HepG2 (cell line): ENCODE measurements around the gene B4GALT3. TPM values are rescaled to one million over a fixed set of nuclear protein-coding genes. Genes with fewer than 3 reads are reported as not detected.

Source experiments
- ATAC-seq: fragments of 200-7000 bp; cut with Tn5 transposase; 3 replicates; pipeline ENCODE4 v1.9.1; 2020; ENCODE audit warnings: mild to moderate bottlenecking, moderate library complexity
- BruUV-seq: library from RNA; stranded (reverse); fragments of 400-500 nt; replicated peaks from 2 replicates; lab custom pipeline; 2021; lab: Mats Ljungman, UMichigan
- CTCF ChIA-PET: fragments of 300-600 bp; formaldehyde crosslinking; extraction: SDS; loops from one replicate; lab custom pipeline; 2021; ENCODE audit warnings: low total read pairs, inconsistent platforms, low intra/inter-chr PET ratio; lab: Yijun Ruan, JAX
- POLR2A ChIA-PET: fragments of 350-600 bp; sonication (Branson Sonifier 250); formaldehyde crosslinking; loops from one replicate; lab custom pipeline; 2020; ENCODE audit warnings: antibody characterized with exemption, inconsistent platforms; lab: Yijun Ruan, JAX
- DNase-seq: peaks from one replicate; pipeline ENCODE4 v3.0.0-alpha.2; 2015; ENCODE audit warnings: low spot score
- FAIRE-seq: peaks from 3 replicates; lab custom pipeline; 2011; peaks lifted over from hg19 to GRCh38; lab: Jason Lieb, UNC
- H2AFZ ChIP-seq: one replicate; pipeline ENCODE4 v1.6.1; 2011; ENCODE audit warnings: low read length, inconsistent platforms
- H3K27ac ChIP-seq: fragments of 300-600 bp; 3 replicates; pipeline ENCODE4 v1.8.0; 2011; ENCODE audit warnings: mixed run types, mild to moderate bottlenecking, mixed read lengths, low read length, inconsistent platforms; ENCODE audit not compliant: insufficient read depth; ENCODE audit errors: extremely low read length
- H3K27me3 ChIP-seq, 2 experiments: fragments of 200-600 bp in 1 of 2; 2 replicates in 1 of 2; 3 replicates in 1 of 2; pipeline versions ENCODE4 v1.6.0 to v1.8.0; 2011; ENCODE audit warnings: low read length in 2 of 2, mild to moderate bottlenecking in 2 of 2, moderate library complexity in 2 of 2, inconsistent platforms in 1 of 2; ENCODE audit not compliant: insufficient read depth in 2 of 2, control insufficient read depth in 1 of 2
- H3K36me3 ChIP-seq, 2 experiments: fragments of 200-600 bp in 1 of 2; replicated peaks in 1 of 2; 2 replicates in 1 of 2; 3 replicates in 1 of 2; pipeline versions ENCODE4 v1.5.1 to v1.8.0; 2011; ENCODE audit warnings: low read length in 2 of 2, inconsistent platforms in 1 of 2; ENCODE audit not compliant: insufficient read depth in 2 of 2, control insufficient read depth in 1 of 2
- H3K4me1 ChIP-seq: 2 replicates; pipeline ENCODE4 v1.5.1; 2012; ENCODE audit warnings: low read length, inconsistent platforms; ENCODE audit not compliant: insufficient read depth
- H3K4me2 ChIP-seq: 2 replicates; pipeline ENCODE4 v1.6.0; 2011; ENCODE audit warnings: low read depth, low read length, inconsistent platforms
- H3K4me3 ChIP-seq, 3 experiments: fragments of 200-600 bp in 1 of 3; sonication (generic), shearing (Covaris generic) in 1 of 3; replicated peaks in 1 of 3; 2 replicates each; pipeline ENCODE4 v1.5.1; 2011 to 2016; ENCODE audit warnings: low read length in 3 of 3, inconsistent platforms in 2 of 3, low read depth in 2 of 3, mild to moderate bottlenecking in 2 of 3, control low read depth in 1 of 3, mixed read lengths in 1 of 3; ENCODE audit not compliant: insufficient read depth in 1 of 3
- H3K79me2 ChIP-seq: one replicate; pipeline ENCODE4 v1.6.1; 2011; ENCODE audit warnings: low read length, inconsistent platforms; ENCODE audit not compliant: insufficient read depth
- H3K9ac ChIP-seq: 2 replicates; pipeline ENCODE4 v1.6.0; 2011; ENCODE audit warnings: mild to moderate bottlenecking, low read depth, low read length, inconsistent platforms; ENCODE audit not compliant: insufficient read depth
- H3K9me3 ChIP-seq: 2 replicates; pipeline ENCODE4 v1.5.1; 2012; ENCODE audit warnings: mild to moderate bottlenecking, low read length
- H4K20me1 ChIP-seq: 2 replicates; pipeline ENCODE4 v1.6.0; 2011; ENCODE audit warnings: inconsistent platforms, mild to moderate bottlenecking, low read length, moderate library complexity; ENCODE audit not compliant: insufficient read depth
- BCL6 ChIP-seq: IDR thresholded peaks from 2 replicates; pipeline ENCODE4 v1.6.1; 2016; ENCODE audit warnings: missing genetic modification reagents, missing compliant biosample characterization
- CENPT ChIP-seq: sonication (generic); formaldehyde crosslinking; IDR thresholded peaks from 2 replicates; pipeline ENCODE4 v1.8.0; 2022; ENCODE audit warnings: low read depth, mild to moderate bottlenecking, moderate library complexity, missing genetic modification reagents
- CHD4 ChIP-seq: fragments of 200-600 bp; sonication (generic); IDR thresholded peaks from 2 replicates; pipeline ENCODE4 v1.7.0; 2017; ENCODE audit warnings: mild to moderate bottlenecking, low read length, borderline replicate concordance
- ERF ChIP-seq: IDR thresholded peaks from 2 replicates; pipeline ENCODE4 v1.6.1; 2018; ENCODE audit warnings: missing biosample characterization, missing genetic modification reagents
- KAT7 ChIP-seq: IDR thresholded peaks from 2 replicates; pipeline ENCODE4 v1.6.1; 2018; ENCODE audit warnings: borderline replicate concordance, missing compliant biosample characterization
- MTF1 ChIP-seq: sonication (generic); formaldehyde crosslinking; IDR thresholded peaks from 2 replicates; pipeline ENCODE4 v1.5.0; 2020; ENCODE audit warnings: missing genetic modification reagents
- RFXANK ChIP-seq: IDR thresholded peaks from 2 replicates; pipeline ENCODE4 v1.6.1; 2016
- SALL1 ChIP-seq: sonication (generic); formaldehyde crosslinking; IDR thresholded peaks from 2 replicates; pipeline ENCODE4 v1.8.0; 2022; ENCODE audit warnings: mild to moderate bottlenecking, missing genetic modification reagents
- SP5 ChIP-seq: IDR thresholded peaks from 2 replicates; pipeline ENCODE4 v1.6.1; 2016; ENCODE audit warnings: low read depth, borderline replicate concordance
- SRY ChIP-seq: sonication (generic); formaldehyde crosslinking; IDR thresholded peaks from 2 replicates; pipeline ENCODE4 v1.8.0; 2022; ENCODE audit warnings: mild to moderate bottlenecking, missing genetic modification reagents
- TBX2 ChIP-seq: sonication (generic); formaldehyde crosslinking; IDR thresholded peaks from 2 replicates; pipeline ENCODE4 v1.5.0; 2020; ENCODE audit warnings: missing genetic modification reagents, mild to moderate bottlenecking, borderline replicate concordance
- ZNF138 ChIP-seq: sonication (generic); formaldehyde crosslinking; IDR thresholded peaks from 2 replicates; pipeline ENCODE4 v1.5.0; 2020; ENCODE audit warnings: mild to moderate bottlenecking, low read depth, missing genetic modification reagents
- ZNF496 ChIP-seq: sonication (generic); formaldehyde crosslinking; IDR thresholded peaks from 2 replicates; pipeline ENCODE4 v1.8.1; 2023; ENCODE audit warnings: mild to moderate bottlenecking, moderate library complexity, missing genetic modification reagents; ENCODE audit not compliant: insufficient replicate concordance
- ZNF574 ChIP-seq: sonication (generic); formaldehyde crosslinking; IDR thresholded peaks from 2 replicates; pipeline ENCODE4 v1.4.0; 2020; ENCODE audit warnings: missing genetic modification reagents
- ZNF580 ChIP-seq: IDR thresholded peaks from 2 replicates; pipeline ENCODE4 v1.6.1; 2016; ENCODE audit warnings: low read depth, borderline replicate concordance
- ZNF614 ChIP-seq: IDR thresholded peaks from 2 replicates; pipeline ENCODE4 v1.6.1; 2018; ENCODE audit warnings: missing biosample characterization, missing genetic modification reagents, inconsistent platforms, borderline replicate concordance
- ZNF670 ChIP-seq: sonication (generic); formaldehyde crosslinking; IDR thresholded peaks from 2 replicates; pipeline ENCODE4 v1.8.0; 2022; ENCODE audit warnings: mild to moderate bottlenecking, missing genetic modification reagents, borderline replicate concordance
- ZNF800 ChIP-seq: sonication (generic); formaldehyde crosslinking; IDR thresholded peaks from 2 replicates; pipeline ENCODE4 v1.4.0; 2020; ENCODE audit warnings: missing genetic modification reagents
- WGBS: methylation state at CpG from one replicate; pipeline ENCODE4 v1.1.6; 2017; ENCODE audit warnings: low lambda C conversion rate; 5-methylcytosine and 5-hydroxymethylcytosine counted together
- in situ Hi-C: cut with HindIII; loops from 2 replicates; pipeline ENCODE4 v1.10.0; 2017; ENCODE audit warnings: low pct_unique_long_range_greater_than_20kb; ENCODE audit not compliant: extremely low pct_ligation_motif_present
- intact Hi-C: fragments of 100-400 bp; cut with micrococcal nuclease; formaldehyde crosslinking; loops from one replicate; pipeline ENCODE4 v1.10.0; 2022; ENCODE audit not compliant: unreplicated experiment
- polyA plus RNA-seq, 8 experiments: library from polyadenylated mRNA; depleted of rRNA in 3 of 8; stranded (reverse) in 7 of 8; unstranded in 1 of 8; fragments of >200 nt; fragmentation: Illumina TruSeq in 4 of 8; extraction: Trizol in 4 of 8; gene quantifications; 2 replicates each; pipeline versions ENCODE4 v1.2.1 to v1.2.3, GENCODE V29; 2011 to 2016; ENCODE audit warnings: low read depth in 4 of 8, missing spikeins in 1 of 8, mixed read lengths in 1 of 8; ENCODE audit not compliant: insufficient read depth in 1 of 8
- total RNA-seq, 5 experiments: library from RNA; depleted of rRNA; stranded (reverse); fragments of >200 nt; fragmentation: Illumina TruSeq; extraction: Trizol; gene quantifications; 2 replicates each; pipeline ENCODE4 v1.2.3, GENCODE V29; 2016; ENCODE audit warnings: low read depth in 1 of 5
- TF ChIP-seq, protein P1 (sequence below): sonication (generic); formaldehyde crosslinking; conservative IDR thresholded peaks from 2 replicates; pipeline ENCODE4 v1.8.1; 2023; ENCODE audit warnings: missing genetic modification reagents

B4GALT3 gene
- total and polyA plus RNA-seq, 2 of the 13 experiments (the other 11 are each of a cell fraction or from before 2014, with no cell fraction given), result 35.6 to 40.4 TPM

- no peaks in the 10 kb centered on the region for H3K9me3 ChIP-seq
- DNase-seq, result peak; percentile 55
- FAIRE-seq, result no peak
- intact Hi-C loops, result loop anchor here (1.0 to 5.0 kb wide), 3 partner anchors 22 to 87 kb away; partner anchors contain the start of genes NDUFS2 and SDHC
- peaks cover 11% of the 10 kb centered on the region for H4K20me1 ChIP-seq
- ChIA-PET CTCF (interaction anchor here (2.0 to 3.7 kb wide), 2 partner anchors 16 to 66 kb away, joined by 22 to 36 read pairs; no protein-coding TSS in a partner anchor), POLR2A (interaction anchor here (0.7 to 12.5 kb wide), 23 partner anchors 9 to 204 kb away, joined by 3 to 357 read pairs (median 6); partner anchors contain the start of genes ADAMTS4, CFAP126, DEDD and F11R)
- peak overlapping the region; percentile 38 to 81 (median 54) for H3K4me3 ChIP-seq
- H3K4me2 ChIP-seq, result peak overlapping the region; percentile 80
- 3% methylated on average over 7 of the region's 7 CpGs for WGBS
- no TSS peak for BruUV-seq
- peaks cover 32% of the 10 kb centered on the region for H3K79me2 ChIP-seq
- H3K9ac ChIP-seq, result peak overlapping the region; percentile 96
- no peaks in the 10 kb centered on the region; a peak in 1 of 5 replicates for H3K27me3 ChIP-seq
- no peak overlapping the region for H2AFZ ChIP-seq
- in situ Hi-C loops, result loop anchor here (5.0 to 10.0 kb wide), 2 partner anchors 67 to 160 kb away; no protein-coding TSS in a partner anchor
- peaks cover 62% of the 10 kb centered on the region for H3K4me1 ChIP-seq
- ATAC-seq, result peak; percentile 3
- H3K36me3 ChIP-seq, result peaks cover 13 to 39% of the 10 kb centered on the region in 2 experiments
- H3K27ac ChIP-seq, result peak overlapping the region; percentile 99
- no peak for TF ChIP-seq ZNF580 (CRISPR knock-in tag)
- 0 out of 2 replicates have a peak, but pooled peaks have one; percentile 4 for TF ChIP-seq KAT7 (CRISPR knock-in tag)
- TF ChIP-seq ZNF574 (CRISPR knock-in tag), result no peak
- TF ChIP-seq MTF1 (CRISPR knock-in tag), result no peak
- no peak for TF ChIP-seq ZNF800 (CRISPR knock-in tag)
- no peak for TF ChIP-seq TBX2
- peak; percentile 41; the same call in 1 of the 2 replicates for TF ChIP-seq CHD4
- no peak for TF ChIP-seq ZNF496
- no peak for TF ChIP-seq ZNF138 (CRISPR knock-in tag)
- no peak for TF ChIP-seq BCL6 (CRISPR knock-in tag)
- 0 out of 2 replicates have a peak, but pooled peaks have one; percentile 10 for TF ChIP-seq SRY (CRISPR knock-in tag)
- TF ChIP-seq, protein P1, sequence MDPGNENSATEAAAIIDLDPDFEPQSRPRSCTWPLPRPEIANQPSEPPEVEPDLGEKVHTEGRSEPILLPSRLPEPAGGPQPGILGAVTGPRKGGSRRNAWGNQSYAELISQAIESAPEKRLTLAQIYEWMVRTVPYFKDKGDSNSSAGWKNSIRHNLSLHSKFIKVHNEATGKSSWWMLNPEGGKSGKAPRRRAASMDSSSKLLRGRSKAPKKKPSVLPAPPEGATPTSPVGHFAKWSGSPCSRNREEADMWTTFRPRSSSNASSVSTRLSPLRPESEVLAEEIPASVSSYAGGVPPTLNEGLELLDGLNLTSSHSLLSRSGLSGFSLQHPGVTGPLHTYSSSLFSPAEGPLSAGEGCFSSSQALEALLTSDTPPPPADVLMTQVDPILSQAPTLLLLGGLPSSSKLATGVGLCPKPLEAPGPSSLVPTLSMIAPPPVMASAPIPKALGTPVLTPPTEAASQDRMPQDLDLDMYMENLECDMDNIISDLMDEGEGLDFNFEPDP (CRISPR knock-in tag), result no peak
- no peak for TF ChIP-seq ZNF670 (CRISPR knock-in tag)
- 0 out of 2 replicates have a peak, but pooled peaks have one; percentile 8 for TF ChIP-seq ZNF614 (CRISPR knock-in tag)
- no peak for TF ChIP-seq SP5 (CRISPR knock-in tag)
- TF ChIP-seq SALL1, result no peak
- no peak for TF ChIP-seq ERF
- no peak for TF ChIP-seq RFXANK (CRISPR knock-in tag)
- no peak for TF ChIP-seq CENPT (CRISPR knock-in tag)
These were observed 47.8 kb upstream of the B4GALT3 start for GRCh38 chr1:161225178-161225533.
